ENCODE data around the gene MGMT. TPM values are rescaled to one million over a fixed set of nuclear protein-coding genes. Genes with fewer than 3 reads are reported as not detected.

Gene MGMT
- total and polyA plus RNA-seq, 4 donors: 28.2 to 79.1 (median 46.0) TPM

- Histone ChIP-seq H3K9me3 (ENCODE audit: control insufficient read depth in 4 of 4, low read length in 3 of 4) (no peaks in the 10 kb centered on the region), H3K4me1 (ENCODE audit: control insufficient read depth in 4 of 4, insufficient read depth in 4 of 4, low read length in 3 of 4) (no peaks in the 10 kb centered on the region), H3K36me3 (ENCODE audit: control insufficient read depth in 4 of 4, insufficient read depth in 3 of 4, low read depth in 1 of 4, low read length in 3 of 4) (peaks cover 0 to 2% (median 0%) of the 10 kb centered on the region in 4 donors), H3K27ac (ENCODE audit: low read depth in 1 of 2, low read length in 2 of 2) (no peak overlapping the region), H3K27me3 (ENCODE audit: control insufficient read depth in 4 of 4, insufficient read depth in 4 of 4, low read length in 3 of 4) (no peaks in the 10 kb centered on the region), H3K4me3 (ENCODE audit: low read depth in 1 of 3, low read length in 3 of 3) (no peak overlapping the region), H3K9ac (ENCODE audit: low read depth in 1 of 2, low read length in 2 of 2) (no peak overlapping the region)
- DNase-seq (ENCODE audit: low spot score): no peak
- no peak for TF ChIP-seq FOXA1 (IDR thresholded peaks at IDR 0.05)
- TF ChIP-seq GABPA (IDR thresholded peaks at IDR 0.05 in 1 of 2, conservative IDR thresholded peaks at IDR 0.05 in 1 of 2): no peak
- TF ChIP-seq SP1 (IDR thresholded peaks at IDR 0.05): no peak
- TF ChIP-seq RXRA (IDR thresholded peaks at IDR 0.05): no peak
- TF ChIP-seq, protein P1, sequence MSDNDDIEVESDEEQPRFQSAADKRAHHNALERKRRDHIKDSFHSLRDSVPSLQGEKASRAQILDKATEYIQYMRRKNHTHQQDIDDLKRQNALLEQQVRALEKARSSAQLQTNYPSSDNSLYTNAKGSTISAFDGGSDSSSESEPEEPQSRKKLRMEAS (IDR thresholded peaks at IDR 0.05): no peak
- TF ChIP-seq HNF4G (IDR thresholded peaks at IDR 0.05): no peak
- WGBS: 99% methylated on average over 4 of the region's 4 CpGs
Measured at GRCh38 chr10:129598413-129598812, 131.4 kb downstream of the MGMT start.

GRCh38 chr10:129599160-129599559 lies 132.1 kb downstream of the MGMT start:
- Histone ChIP-seq H3K4me1 (ENCODE audit: control insufficient read depth in 4 of 4, insufficient read depth in 4 of 4, low read length in 3 of 4) (no peaks in the 10 kb centered on the region), H3K27ac (ENCODE audit: low read depth in 1 of 2, low read length in 2 of 2) (no peak overlapping the region), H3K9ac (ENCODE audit: low read depth in 1 of 2, low read length in 2 of 2) (no peak overlapping the region), H3K9me3 (ENCODE audit: control insufficient read depth in 4 of 4, low read length in 3 of 4) (no peaks in the 10 kb centered on the region), H3K27me3 (ENCODE audit: control insufficient read depth in 4 of 4, insufficient read depth in 4 of 4, low read length in 3 of 4) (no peaks in the 10 kb centered on the region), H3K4me3 (ENCODE audit: low read depth in 1 of 3, low read length in 3 of 3) (no peak overlapping the region), H3K36me3 (ENCODE audit: control insufficient read depth in 4 of 4, insufficient read depth in 3 of 4, low read depth in 1 of 4, low read length in 3 of 4) (peaks cover 0 to 2% (median 0%) of the 10 kb centered on the region in 4 donors)
- WGBS: 98% methylated on average over 5 of the region's 5 CpGs
- DNase-seq (ENCODE audit: low spot score): no peak
- TF ChIP-seq YY1 (IDR thresholded peaks at IDR 0.05): no peak
- no peak for TF ChIP-seq RXRA (IDR thresholded peaks at IDR 0.05)
- TF ChIP-seq JUND (IDR thresholded peaks at IDR 0.05): no peak
- TF ChIP-seq TAF1 (conservative IDR thresholded peaks at IDR 0.05): no peak
- no peak for TF ChIP-seq NR2F2 (IDR thresholded peaks at IDR 0.05)
- TF ChIP-seq, protein P2, sequence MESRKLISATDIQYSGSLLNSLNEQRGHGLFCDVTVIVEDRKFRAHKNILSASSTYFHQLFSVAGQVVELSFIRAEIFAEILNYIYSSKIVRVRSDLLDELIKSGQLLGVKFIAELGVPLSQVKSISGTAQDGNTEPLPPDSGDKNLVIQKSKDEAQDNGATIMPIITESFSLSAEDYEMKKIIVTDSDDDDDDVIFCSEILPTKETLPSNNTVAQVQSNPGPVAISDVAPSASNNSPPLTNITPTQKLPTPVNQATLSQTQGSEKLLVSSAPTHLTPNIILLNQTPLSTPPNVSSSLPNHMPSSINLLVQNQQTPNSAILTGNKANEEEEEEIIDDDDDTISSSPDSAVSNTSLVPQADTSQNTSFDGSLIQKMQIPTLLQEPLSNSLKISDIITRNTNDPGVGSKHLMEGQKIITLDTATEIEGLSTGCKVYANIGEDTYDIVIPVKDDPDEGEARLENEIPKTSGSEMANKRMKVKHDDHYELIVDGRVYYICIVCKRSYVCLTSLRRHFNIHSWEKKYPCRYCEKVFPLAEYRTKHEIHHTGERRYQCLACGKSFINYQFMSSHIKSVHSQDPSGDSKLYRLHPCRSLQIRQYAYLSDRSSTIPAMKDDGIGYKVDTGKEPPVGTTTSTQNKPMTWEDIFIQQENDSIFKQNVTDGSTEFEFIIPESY (IDR thresholded peaks at IDR 0.05): no peak

DNA sequence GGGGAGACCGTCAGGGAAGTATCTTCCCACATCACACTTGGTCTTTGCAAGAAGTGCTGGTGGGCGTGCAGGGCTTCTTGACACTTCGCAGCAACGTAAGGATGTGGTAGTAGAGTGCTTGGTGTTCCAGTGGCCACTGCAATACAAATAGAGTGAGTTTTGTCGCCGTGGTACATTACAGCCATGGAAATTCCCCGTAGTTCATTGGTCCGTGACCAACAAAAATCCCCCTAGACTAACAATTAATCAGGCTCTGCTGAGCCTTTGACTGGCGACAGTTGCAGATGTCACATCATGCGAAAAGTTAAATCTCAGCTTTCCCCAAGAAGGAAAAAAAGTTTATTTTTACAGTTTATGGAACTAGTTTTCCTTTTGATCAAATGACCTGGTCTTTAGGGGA lies 134.7 kb downstream of the MGMT start:
- no peak for DNase-seq (ENCODE audit: low spot score)
- peaks cover 0 to 3% (median 2%) of the 10 kb centered on the region in 4 donors for H3K4me1 ChIP-seq (ENCODE audit: control insufficient read depth in 4 of 4, insufficient read depth in 4 of 4, low read length in 3 of 4)
- no peaks in the 10 kb centered on the region for H3K36me3 ChIP-seq (ENCODE audit: control insufficient read depth in 4 of 4, insufficient read depth in 3 of 4, low read depth in 1 of 4, low read length in 3 of 4)
- no peak overlapping the region for H3K4me3 ChIP-seq (ENCODE audit: low read depth in 1 of 3, low read length in 3 of 3)
- no peaks in the 10 kb centered on the region for H3K27me3 ChIP-seq (ENCODE audit: control insufficient read depth in 4 of 4, insufficient read depth in 4 of 4, low read length in 3 of 4)
- H3K27ac ChIP-seq (ENCODE audit: low read depth in 1 of 2, low read length in 2 of 2): no peak overlapping the region
- 86% methylated on average over 10 of the region's 10 CpGs for WGBS
- TF ChIP-seq HNF4A (conservative IDR thresholded peaks at IDR 0.05) (no peak), FOXA2 (IDR thresholded peaks at IDR 0.05) (no peak), NR2F2 (IDR thresholded peaks at IDR 0.05) (no peak), HNF4G (IDR thresholded peaks at IDR 0.05) (no peak)
- no peak overlapping the region for H3K9ac ChIP-seq (ENCODE audit: low read depth in 1 of 2, low read length in 2 of 2)
- H3K9me3 ChIP-seq (ENCODE audit: control insufficient read depth in 4 of 4, low read length in 3 of 4): no peaks in the 10 kb centered on the region

DNA sequence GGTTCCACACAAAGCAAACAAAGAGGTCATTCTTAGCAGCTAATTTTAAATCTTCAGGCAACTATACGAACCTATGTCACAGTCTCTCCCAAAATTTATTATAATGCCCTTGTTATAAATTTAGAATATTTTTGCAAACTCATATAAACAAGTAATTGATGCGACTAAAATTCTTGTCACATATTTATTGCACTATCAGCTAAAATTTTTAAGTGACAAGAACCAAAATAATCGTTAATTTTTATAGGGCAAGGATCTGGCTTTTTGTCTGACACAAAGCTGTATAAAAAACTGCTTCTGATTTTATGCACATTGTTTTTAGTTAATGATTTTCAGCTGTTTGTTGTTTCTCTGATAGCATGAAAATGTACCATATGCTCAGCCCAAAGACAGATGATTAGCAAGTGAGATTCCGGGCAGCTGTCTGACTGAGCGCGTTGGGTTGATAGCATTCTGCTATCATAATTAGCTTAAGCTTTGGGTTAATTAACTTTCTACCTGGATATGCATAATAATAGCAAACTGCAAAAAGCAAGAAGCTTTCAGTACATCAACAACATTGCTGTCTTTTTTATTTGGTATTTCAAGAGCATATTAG lies 136.0 kb downstream of the MGMT start:
- H3K27ac ChIP-seq (ENCODE audit: low read depth in 1 of 2, low read length in 2 of 2): no peak overlapping the region
- no peaks in the 10 kb centered on the region for H3K27me3 ChIP-seq (ENCODE audit: control insufficient read depth in 4 of 4, insufficient read depth in 4 of 4, low read length in 3 of 4)
- no peak for DNase-seq (ENCODE audit: low spot score)
- peaks cover 0 to 3% (median 2%) of the 10 kb centered on the region in 4 donors for H3K4me1 ChIP-seq (ENCODE audit: control insufficient read depth in 4 of 4, insufficient read depth in 4 of 4, low read length in 3 of 4)
- TF ChIP-seq RAD21 (IDR thresholded peaks at IDR 0.05) (no peak), HNF4A (conservative IDR thresholded peaks at IDR 0.05) (no peak), EGR1 (IDR thresholded peaks at IDR 0.05; ENCODE audit: low read depth in 2 of 2) (no peak), SP1 (IDR thresholded peaks at IDR 0.05) (no peak), YY1 (IDR thresholded peaks at IDR 0.05) (no peak), GABPA (IDR thresholded peaks at IDR 0.05 in 1 of 2, conservative IDR thresholded peaks at IDR 0.05 in 1 of 2) (no peak)
- TF ChIP-seq, protein P1 (IDR thresholded peaks at IDR 0.05): no peak
- TF ChIP-seq, protein P3, sequence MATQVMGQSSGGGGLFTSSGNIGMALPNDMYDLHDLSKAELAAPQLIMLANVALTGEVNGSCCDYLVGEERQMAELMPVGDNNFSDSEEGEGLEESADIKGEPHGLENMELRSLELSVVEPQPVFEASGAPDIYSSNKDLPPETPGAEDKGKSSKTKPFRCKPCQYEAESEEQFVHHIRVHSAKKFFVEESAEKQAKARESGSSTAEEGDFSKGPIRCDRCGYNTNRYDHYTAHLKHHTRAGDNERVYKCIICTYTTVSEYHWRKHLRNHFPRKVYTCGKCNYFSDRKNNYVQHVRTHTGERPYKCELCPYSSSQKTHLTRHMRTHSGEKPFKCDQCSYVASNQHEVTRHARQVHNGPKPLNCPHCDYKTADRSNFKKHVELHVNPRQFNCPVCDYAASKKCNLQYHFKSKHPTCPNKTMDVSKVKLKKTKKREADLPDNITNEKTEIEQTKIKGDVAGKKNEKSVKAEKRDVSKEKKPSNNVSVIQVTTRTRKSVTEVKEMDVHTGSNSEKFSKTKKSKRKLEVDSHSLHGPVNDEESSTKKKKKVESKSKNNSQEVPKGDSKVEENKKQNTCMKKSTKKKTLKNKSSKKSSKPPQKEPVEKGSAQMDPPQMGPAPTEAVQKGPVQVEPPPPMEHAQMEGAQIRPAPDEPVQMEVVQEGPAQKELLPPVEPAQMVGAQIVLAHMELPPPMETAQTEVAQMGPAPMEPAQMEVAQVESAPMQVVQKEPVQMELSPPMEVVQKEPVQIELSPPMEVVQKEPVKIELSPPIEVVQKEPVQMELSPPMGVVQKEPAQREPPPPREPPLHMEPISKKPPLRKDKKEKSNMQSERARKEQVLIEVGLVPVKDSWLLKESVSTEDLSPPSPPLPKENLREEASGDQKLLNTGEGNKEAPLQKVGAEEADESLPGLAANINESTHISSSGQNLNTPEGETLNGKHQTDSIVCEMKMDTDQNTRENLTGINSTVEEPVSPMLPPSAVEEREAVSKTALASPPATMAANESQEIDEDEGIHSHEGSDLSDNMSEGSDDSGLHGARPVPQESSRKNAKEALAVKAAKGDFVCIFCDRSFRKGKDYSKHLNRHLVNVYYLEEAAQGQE (IDR thresholded peaks at IDR 0.05): no peak
- WGBS: 93% methylated on average over 6 of the region's 6 CpGs
- no peaks in the 10 kb centered on the region for H3K36me3 ChIP-seq (ENCODE audit: control insufficient read depth in 4 of 4, insufficient read depth in 3 of 4, low read depth in 1 of 4, low read length in 3 of 4)
- H3K9me3 ChIP-seq (ENCODE audit: control insufficient read depth in 4 of 4, low read length in 3 of 4): no peaks in the 10 kb centered on the region
- no peak overlapping the region for H3K9ac ChIP-seq (ENCODE audit: low read depth in 1 of 2, low read length in 2 of 2)
- H3K4me3 ChIP-seq (ENCODE audit: low read depth in 1 of 3, low read length in 3 of 3): no peak overlapping the region

Data from liver (tissue), 9 donors.